ENCODE data around the gene EGLN3.

EGLN3 gene

GRCh38 chr14:33915682-33916081 is 35.2 kb downstream of the EGLN3 start:
- DNase-seq (ENCODE audit: low spot score in 2 of 2) (no peak), ATAC-seq (no peak)
- Mint-ChIP-seq H3K9me3 (no peaks in the 10 kb centered on the region), H3K36me3 (no peaks in the 10 kb centered on the region), H3K4me3 (no peak overlapping the region), H3K27ac (no peak overlapping the region), H3K4me1 (no peaks in the 10 kb centered on the region)

- Mint-ChIP-seq H3K36me3 (no peaks in the 10 kb centered on the region), H3K9me3 (no peaks in the 10 kb centered on the region)
These were observed 36.0 kb downstream of the EGLN3 start for GRCh38 chr14:33914676-33915516.

GRCh38 chr14:33911046-33911445 is 39.8 kb downstream of the EGLN3 start:
- H3K4me3 Mint-ChIP-seq: no peak overlapping the region
- ATAC-seq (no peak), DNase-seq (ENCODE audit: low spot score in 2 of 2) (no peak)
- no peaks in the 10 kb centered on the region for H3K9me3 Mint-ChIP-seq
- H3K27ac Mint-ChIP-seq: no peak overlapping the region
- H3K4me1 Mint-ChIP-seq: no peaks in the 10 kb centered on the region
- no peaks in the 10 kb centered on the region for H3K36me3 Mint-ChIP-seq

More at GRCh38 chr14:33914676-33915516, 36.0 kb downstream of the EGLN3 start:
- DNase-seq (ENCODE audit: low spot score in 2 of 2): no peak
- H3K4me3 Mint-ChIP-seq: no peak overlapping the region
- no peak for ATAC-seq
- no peaks in the 10 kb centered on the region for H3K4me1 Mint-ChIP-seq
- H3K27ac Mint-ChIP-seq: no peak overlapping the region

- H3K27ac Mint-ChIP-seq: no peak overlapping the region
- no peaks in the 10 kb centered on the region for H3K4me1 Mint-ChIP-seq
- ATAC-seq (no peak), DNase-seq (ENCODE audit: low spot score in 2 of 2) (no peak)
- no peaks in the 10 kb centered on the region for H3K36me3 Mint-ChIP-seq
- H3K9me3 Mint-ChIP-seq: no peaks in the 10 kb centered on the region
- no peak overlapping the region for H3K4me3 Mint-ChIP-seq
These were observed 40.4 kb downstream of the EGLN3 start for GRCh38 chr14:33910435-33910834.

GRCh38 chr14:33909380-33910084 is 41.3 kb downstream of the EGLN3 start:
- H3K4me1 Mint-ChIP-seq: no peaks in the 10 kb centered on the region
- no peaks in the 10 kb centered on the region for H3K36me3 Mint-ChIP-seq
- no peak for ATAC-seq
- H3K9me3 Mint-ChIP-seq: no peaks in the 10 kb centered on the region
- no peak overlapping the region for H3K27ac Mint-ChIP-seq
- DNase-seq (ENCODE audit: low spot score in 2 of 2): no peak
- H3K4me3 Mint-ChIP-seq: no peak overlapping the region

- ATAC-seq (no peak), DNase-seq (ENCODE audit: low spot score in 2 of 2) (no peak)
- Mint-ChIP-seq H3K9me3 (no peaks in the 10 kb centered on the region), H3K4me1 (no peaks in the 10 kb centered on the region), H3K4me3 (no peak overlapping the region), H3K27ac (no peak overlapping the region), H3K36me3 (no peaks in the 10 kb centered on the region)
These were observed 42.2 kb downstream of the EGLN3 start for GRCh38 chr14:33908540-33909223.

- no peak for ATAC-seq
- Mint-ChIP-seq H3K4me3 (no peak overlapping the region), H3K27ac (no peak overlapping the region), H3K36me3 (no peaks in the 10 kb centered on the region), H3K9me3 (peaks cover 2% of the 10 kb centered on the region), H3K4me1 (no peaks in the 10 kb centered on the region)
- DNase-seq (ENCODE audit: low spot score in 2 of 2): no peak
These were observed 43.9 kb downstream of the EGLN3 start for GRCh38 chr14:33906968-33907367.

- no peak for DNase-seq (ENCODE audit: low spot score in 2 of 2)
- Mint-ChIP-seq H3K27ac (no peak overlapping the region), H3K4me1 (no peaks in the 10 kb centered on the region), H3K9me3 (peaks cover 2% of the 10 kb centered on the region), H3K36me3 (no peaks in the 10 kb centered on the region), H3K4me3 (no peak overlapping the region)
- no peak for ATAC-seq
These were observed 46.3 kb downstream of the EGLN3 start for GRCh38 chr14:33904609-33905008.

- DNase-seq (ENCODE audit: low spot score in 2 of 2) (no peak), ATAC-seq (no peak)
- Mint-ChIP-seq H3K4me3 (no peak overlapping the region), H3K36me3 (no peaks in the 10 kb centered on the region), H3K4me1 (no peaks in the 10 kb centered on the region), H3K9me3 (peaks cover 2% of the 10 kb centered on the region), H3K27ac (no peak overlapping the region)
These were observed 47.5 kb downstream of the EGLN3 start for GRCh38 chr14:33903369-33903768.

GRCh38 chr14:33902363-33902762 is 48.5 kb downstream of the EGLN3 start:
- no peaks in the 10 kb centered on the region for H3K4me1 Mint-ChIP-seq
- H3K9me3 Mint-ChIP-seq: peaks cover 2% of the 10 kb centered on the region
- H3K4me3 Mint-ChIP-seq: no peak overlapping the region
- no peaks in the 10 kb centered on the region for H3K36me3 Mint-ChIP-seq
- ATAC-seq: peak; percentile 28
- no peak for DNase-seq (ENCODE audit: low spot score in 2 of 2)
- H3K27ac Mint-ChIP-seq: no peak overlapping the region

- DNase-seq (ENCODE audit: low spot score in 2 of 2) (no peak), ATAC-seq (no peak)
- Mint-ChIP-seq H3K4me1 (no peaks in the 10 kb centered on the region), H3K9me3 (peaks cover 2% of the 10 kb centered on the region), H3K27ac (no peak overlapping the region), H3K4me3 (no peak overlapping the region), H3K36me3 (no peaks in the 10 kb centered on the region)
These were observed 49.3 kb downstream of the EGLN3 start for GRCh38 chr14:33901426-33902155.

- Mint-ChIP-seq H3K4me3 (no peak overlapping the region), H3K36me3 (no peaks in the 10 kb centered on the region), H3K9me3 (peaks cover 2% of the 10 kb centered on the region), H3K4me1 (no peaks in the 10 kb centered on the region), H3K27ac (no peak overlapping the region)
- no peak for ATAC-seq
- no peak for DNase-seq (ENCODE audit: low spot score in 2 of 2)
These were observed 50.2 kb downstream of the EGLN3 start for GRCh38 chr14:33900706-33901105.

- no peak overlapping the region for H3K4me3 Mint-ChIP-seq
- H3K36me3 Mint-ChIP-seq: no peaks in the 10 kb centered on the region
- no peaks in the 10 kb centered on the region for H3K4me1 Mint-ChIP-seq
- peaks cover 4% of the 10 kb centered on the region for H3K9me3 Mint-ChIP-seq
- H3K27ac Mint-ChIP-seq: no peak overlapping the region
- ATAC-seq: no peak
- DNase-seq (ENCODE audit: low spot score in 2 of 2): no peak
These were observed 51.0 kb downstream of the EGLN3 start for GRCh38 chr14:33899723-33900341.

GRCh38 chr14:33897878-33898535 is 52.9 kb downstream of the EGLN3 start:
- peaks cover 7% of the 10 kb centered on the region for H3K9me3 Mint-ChIP-seq
- ATAC-seq (no peak), DNase-seq (ENCODE audit: low spot score in 2 of 2) (no peak)
- H3K4me3 Mint-ChIP-seq: no peak overlapping the region
- H3K36me3 Mint-ChIP-seq: no peaks in the 10 kb centered on the region
- no peaks in the 10 kb centered on the region for H3K4me1 Mint-ChIP-seq
- no peak overlapping the region for H3K27ac Mint-ChIP-seq

All from stimulated activated effector memory CD8-positive, alpha-beta T cell treated with anti-CD3 and anti-CD28 coated beads, Interleukin-12 subunit alpha, Interleukin-12 subunit beta, amount 100 ng/mL, for 72 hours (primary cell).